ENCODE data around the gene COL17A1.

Gene COL17A1

GRCh38 chr10:104072786-104073185 is 12.9 kb downstream of the COL17A1 start:
- no peak for DNase-seq
- Histone ChIP-seq H3K4me3 (no peak overlapping the region), H3K4me1 (no peaks in the 10 kb centered on the region), H3K27me3 (peaks cover 0 to 5% of the 10 kb centered on the region in 2 donors), H3K27ac (no peak overlapping the region), H3K36me3 (no peaks in the 10 kb centered on the region), H3K9me3 (no peaks in the 10 kb centered on the region)
- no peak for TF ChIP-seq CTCF (IDR thresholded peaks at IDR 0.05)
- intact Hi-C loops (cut with DNase I; ENCODE audit: low total_unique reads): no loop called here

DNA sequence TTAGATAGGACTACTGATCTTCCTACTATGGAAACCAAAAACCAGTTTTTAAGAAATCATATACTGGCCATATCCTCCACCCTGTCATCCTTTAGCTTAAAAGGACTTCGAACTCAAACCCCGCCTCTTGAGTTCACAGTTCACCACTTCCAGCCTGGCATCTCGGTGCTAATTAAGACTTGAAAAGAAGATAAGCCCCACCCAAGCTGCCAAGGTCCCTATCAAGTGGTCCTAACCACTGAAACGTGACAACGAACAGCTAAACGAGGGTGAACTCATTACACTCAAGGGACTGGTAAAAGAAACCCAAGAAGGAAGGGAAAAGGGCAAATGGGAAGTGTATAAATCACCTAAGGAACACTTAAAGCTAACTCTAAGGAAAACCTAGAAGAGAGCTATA is 16.1 kb downstream of the COL17A1 start:
- H3K4me1 ChIP-seq: no peaks in the 10 kb centered on the region
- intact Hi-C loops (cut with DNase I; ENCODE audit: low total_unique reads): no loop called here
- DNase-seq: no peak
- H3K27ac ChIP-seq: no peak overlapping the region
- H3K27me3 ChIP-seq: peaks cover 0 to 4% of the 10 kb centered on the region in 2 donors
- no peak for TF ChIP-seq CTCF (IDR thresholded peaks at IDR 0.05)
- H3K4me3 ChIP-seq: no peak overlapping the region
- H3K9me3 ChIP-seq: no peaks in the 10 kb centered on the region
- no peaks in the 10 kb centered on the region for H3K36me3 ChIP-seq

GRCh38 chr10:104067525-104067924 is 18.2 kb downstream of the COL17A1 start:
- intact Hi-C loops (cut with DNase I; ENCODE audit: low total_unique reads): no loop called here
- no peaks in the 10 kb centered on the region for H3K36me3 ChIP-seq
- H3K4me3 ChIP-seq: no peak overlapping the region
- peaks cover 0 to 4% of the 10 kb centered on the region in 2 donors for H3K27me3 ChIP-seq
- no peaks in the 10 kb centered on the region for H3K9me3 ChIP-seq
- no peaks in the 10 kb centered on the region for H3K4me1 ChIP-seq
- no peak for DNase-seq
- no peak for TF ChIP-seq CTCF (IDR thresholded peaks at IDR 0.05)
- H3K27ac ChIP-seq: no peak overlapping the region

- Histone ChIP-seq H3K4me3 (no peak overlapping the region), H3K4me1 (no peaks in the 10 kb centered on the region), H3K27me3 (peaks cover 0 to 4% of the 10 kb centered on the region in 2 donors), H3K9me3 (no peaks in the 10 kb centered on the region), H3K27ac (no peak overlapping the region), H3K36me3 (no peaks in the 10 kb centered on the region)
- TF ChIP-seq CTCF (IDR thresholded peaks at IDR 0.05): no peak
- no peak for DNase-seq
- intact Hi-C loops (cut with DNase I; ENCODE audit: low total_unique reads): no loop called here
These were observed 18.7 kb downstream of the COL17A1 start for GRCh38 chr10:104066945-104067344.

DNA sequence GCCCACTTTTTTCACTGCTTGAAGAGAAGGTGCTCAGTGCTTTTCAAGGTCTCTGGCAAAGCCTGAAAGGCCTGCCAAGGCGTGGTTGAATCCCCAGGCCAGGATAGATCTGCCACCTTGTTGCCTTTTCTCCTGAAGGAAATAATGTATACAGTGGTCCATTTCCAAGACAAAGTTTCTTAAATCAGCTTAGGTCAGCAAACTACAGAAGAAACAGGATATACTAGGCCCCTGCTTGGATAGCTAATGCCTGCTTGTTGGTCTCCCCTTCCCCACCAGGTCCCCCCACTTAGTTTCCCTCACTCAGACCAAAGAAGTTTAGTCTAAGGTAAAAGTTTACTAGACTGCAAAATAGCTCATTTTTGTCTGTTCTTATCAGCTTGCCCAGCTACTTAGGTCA is 19.9 kb downstream of the COL17A1 start:
- Histone ChIP-seq H3K27me3 (peaks cover 0 to 4% of the 10 kb centered on the region in 2 donors), H3K9me3 (no peaks in the 10 kb centered on the region), H3K4me3 (no peak overlapping the region), H3K4me1 (no peaks in the 10 kb centered on the region), H3K27ac (no peak overlapping the region), H3K36me3 (no peaks in the 10 kb centered on the region)
- DNase-seq: no peak
- intact Hi-C loops (cut with DNase I; ENCODE audit: low total_unique reads): no loop called here
- TF ChIP-seq CTCF (IDR thresholded peaks at IDR 0.05): no peak

DNA sequence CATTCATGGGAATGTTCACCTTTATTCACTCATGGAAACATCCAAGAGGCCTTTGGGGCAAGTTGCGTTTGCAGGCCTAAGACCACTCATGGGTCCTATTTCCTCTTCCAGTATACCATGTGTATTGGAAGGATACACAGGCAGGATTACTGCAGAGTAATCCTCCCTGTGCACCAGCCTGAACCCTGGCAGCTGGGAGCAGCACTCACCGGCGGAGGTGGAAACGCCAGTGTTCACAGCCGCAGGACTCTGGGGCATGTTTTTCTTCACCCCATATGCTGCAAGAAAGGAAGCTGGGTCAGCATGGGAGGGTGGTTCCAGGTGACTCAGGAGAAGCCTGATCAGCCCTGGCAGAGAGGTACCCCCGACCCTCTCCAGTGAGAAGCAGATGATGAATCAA is 24.5 kb downstream of the COL17A1 start:
- Histone ChIP-seq H3K27ac (no peak overlapping the region), H3K9me3 (no peaks in the 10 kb centered on the region), H3K4me1 (no peaks in the 10 kb centered on the region), H3K36me3 (no peaks in the 10 kb centered on the region), H3K27me3 (peaks cover 0 to 4% of the 10 kb centered on the region in 2 donors), H3K4me3 (no peak overlapping the region)
- intact Hi-C loops (cut with DNase I; ENCODE audit: low total_unique reads): no loop called here
- DNase-seq: no peak
- TF ChIP-seq CTCF (IDR thresholded peaks at IDR 0.05): no peak

All from tibial artery (tissue), 4 donors.